HEK293T (cell line): ENCODE results near the gene ZNF772.

ENCODE experiments used
- CTCF ChIA-PET: fragments of 350-600 bp; formaldehyde crosslinking; extraction: SDS; loops from one replicate; lab custom pipeline; 2021; ENCODE audit warnings: antibody characterized with exemption, inconsistent platforms; lab: Yijun Ruan, JAX
- POLR2A ChIA-PET: fragments of 350-600 bp; formaldehyde crosslinking; extraction: SDS; loops from one replicate; lab custom pipeline; 2020; ENCODE audit warnings: antibody characterized with exemption, inconsistent platforms; lab: Yijun Ruan, JAX
- DNase-seq: peaks from one replicate; pipeline ENCODE4 v3.0.0; 2012; ENCODE audit warnings: mixed read lengths; ENCODE audit errors: extremely low spot score
- CTBP1 ChIP-seq: fragments of 450-650 bp; IDR thresholded peaks from 2 replicates; pipeline ENCODE4 v1.6.1; 2016; ENCODE audit warnings: borderline replicate concordance
- ELF4 ChIP-seq: fragments of 450-650 bp; IDR thresholded peaks from 2 replicates; pipeline ENCODE4 v1.6.1; 2017; ENCODE audit warnings: antibody characterized with exemption
- FOXA1 ChIP-seq: fragments of 450-650 bp; IDR thresholded peaks from 2 replicates; pipeline ENCODE4 v1.6.1; 2016; ENCODE audit warnings: mild to moderate bottlenecking
- FOXM1 ChIP-seq: fragments of 450-650 bp; IDR thresholded peaks from 2 replicates; pipeline ENCODE4 v1.6.1; 2017; ENCODE audit warnings: mild to moderate bottlenecking, borderline replicate concordance
- HDGF ChIP-seq: fragments of 450-650 bp; IDR thresholded peaks from 2 replicates; pipeline ENCODE4 v1.6.1; 2017; ENCODE audit warnings: antibody characterized with exemption, borderline replicate concordance
- L3MBTL2 ChIP-seq: fragments of 450-650 bp; conservative IDR thresholded peaks from 2 replicates; pipeline ENCODE4 v1.6.1; 2016; ENCODE audit warnings: mild to moderate bottlenecking
- LEF1 ChIP-seq: fragments of 450-650 bp; IDR thresholded peaks from 2 replicates; pipeline ENCODE4 v1.6.1; 2017; ENCODE audit warnings: mild to moderate bottlenecking, borderline replicate concordance
- NFRKB ChIP-seq: fragments of 450-650 bp; IDR thresholded peaks from 2 replicates; pipeline ENCODE4 v1.6.1; 2016; ENCODE audit warnings: mild to moderate bottlenecking, moderate library complexity
- SP1 ChIP-seq: fragments of 450-650 bp; IDR thresholded peaks from 2 replicates; pipeline ENCODE4 v1.6.1; 2017
- SUZ12 ChIP-seq: fragments of 450-650 bp; IDR thresholded peaks from 2 replicates; pipeline ENCODE4 v1.6.1; 2016; ENCODE audit warnings: mild to moderate bottlenecking
- TARDBP ChIP-seq: fragments of 450-650 bp; IDR thresholded peaks from 2 replicates; pipeline ENCODE4 v1.6.1; 2016
- ZNF384 ChIP-seq: fragments of 450-650 bp; IDR thresholded peaks from 2 replicates; pipeline ENCODE4 v1.6.1; 2016
- TF ChIP-seq, protein P1 (sequence below): fragments of 450-650 bp; IDR thresholded peaks from 2 replicates; pipeline ENCODE4 v1.6.1; 2016

Gene ZNF772

DNA sequence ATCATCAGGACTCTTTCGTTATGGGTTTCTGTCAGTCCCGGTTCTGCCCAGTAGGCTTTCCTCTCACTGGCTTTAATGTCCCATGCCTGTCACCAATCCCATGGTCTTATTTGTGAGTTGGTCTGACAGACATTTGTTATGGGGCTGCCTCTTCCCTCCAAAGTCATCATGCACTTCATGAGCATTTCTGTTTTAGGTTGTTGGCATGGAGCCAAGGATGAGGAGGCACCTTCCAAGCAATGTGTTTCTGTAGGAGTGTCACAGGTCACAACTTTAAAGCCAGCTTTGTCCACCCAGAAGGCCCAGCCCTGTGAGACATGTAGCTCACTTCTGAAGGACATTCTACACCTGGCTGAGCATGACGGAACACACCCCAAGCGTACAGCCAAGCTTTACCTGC lies 57.9 kb downstream of the ZNF772 start:
- TF ChIP-seq, protein P1, sequence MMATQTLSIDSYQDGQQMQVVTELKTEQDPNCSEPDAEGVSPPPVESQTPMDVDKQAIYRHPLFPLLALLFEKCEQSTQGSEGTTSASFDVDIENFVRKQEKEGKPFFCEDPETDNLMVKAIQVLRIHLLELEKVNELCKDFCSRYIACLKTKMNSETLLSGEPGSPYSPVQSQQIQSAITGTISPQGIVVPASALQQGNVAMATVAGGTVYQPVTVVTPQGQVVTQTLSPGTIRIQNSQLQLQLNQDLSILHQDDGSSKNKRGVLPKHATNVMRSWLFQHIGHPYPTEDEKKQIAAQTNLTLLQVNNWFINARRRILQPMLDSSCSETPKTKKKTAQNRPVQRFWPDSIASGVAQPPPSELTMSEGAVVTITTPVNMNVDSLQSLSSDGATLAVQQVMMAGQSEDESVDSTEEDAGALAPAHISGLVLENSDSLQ = no peak
- TF ChIP-seq TARDBP = no peak
- no peak for TF ChIP-seq NFRKB
- TF ChIP-seq SUZ12 = no peak
- no peak for TF ChIP-seq ELF4
- TF ChIP-seq L3MBTL2 = no peak
- TF ChIP-seq SP1 = no peak
- no peak for TF ChIP-seq FOXM1
- TF ChIP-seq HDGF = no peak
- TF ChIP-seq LEF1 = no peak
- no peak for TF ChIP-seq ZNF384
- no peak for TF ChIP-seq CTBP1
- TF ChIP-seq FOXA1 = no peak
- CTCF ChIA-PET = no interaction called here
- no peak for DNase-seq
- POLR2A ChIA-PET = no interaction called here
